Vagina (tissue), 2 donors: ENCODE results near the gene MDGA2.

ENCODE experiments used
- POLR2A ChIP-seq, 2 donors: fragments of 450-650 bp; IDR thresholded peaks; one replicate each; pipeline ENCODE4 v1.6.1; 2017; ENCODE audit warnings: antibody characterized with exemption in 2 of 2, mild to moderate bottlenecking in 2 of 2, moderate library complexity in 2 of 2
- TF ChIP-seq, protein P1 (sequence below), 3 experiments: fragments of 450-650 bp in 2 of 3; fragments of 200-600 bp in 1 of 3; sonication (generic) in 1 of 3; IDR thresholded peaks; one replicate each; pipeline ENCODE4 v1.5.1; 2017 to 2019; ENCODE audit warnings: antibody characterized with exemption in 3 of 3, mild to moderate bottlenecking in 2 of 3, moderate library complexity in 2 of 3

GRCh38 chr14:47220096-47220495, 455.3 kb downstream of the MDGA2 start:
- TF ChIP-seq, protein P1, sequence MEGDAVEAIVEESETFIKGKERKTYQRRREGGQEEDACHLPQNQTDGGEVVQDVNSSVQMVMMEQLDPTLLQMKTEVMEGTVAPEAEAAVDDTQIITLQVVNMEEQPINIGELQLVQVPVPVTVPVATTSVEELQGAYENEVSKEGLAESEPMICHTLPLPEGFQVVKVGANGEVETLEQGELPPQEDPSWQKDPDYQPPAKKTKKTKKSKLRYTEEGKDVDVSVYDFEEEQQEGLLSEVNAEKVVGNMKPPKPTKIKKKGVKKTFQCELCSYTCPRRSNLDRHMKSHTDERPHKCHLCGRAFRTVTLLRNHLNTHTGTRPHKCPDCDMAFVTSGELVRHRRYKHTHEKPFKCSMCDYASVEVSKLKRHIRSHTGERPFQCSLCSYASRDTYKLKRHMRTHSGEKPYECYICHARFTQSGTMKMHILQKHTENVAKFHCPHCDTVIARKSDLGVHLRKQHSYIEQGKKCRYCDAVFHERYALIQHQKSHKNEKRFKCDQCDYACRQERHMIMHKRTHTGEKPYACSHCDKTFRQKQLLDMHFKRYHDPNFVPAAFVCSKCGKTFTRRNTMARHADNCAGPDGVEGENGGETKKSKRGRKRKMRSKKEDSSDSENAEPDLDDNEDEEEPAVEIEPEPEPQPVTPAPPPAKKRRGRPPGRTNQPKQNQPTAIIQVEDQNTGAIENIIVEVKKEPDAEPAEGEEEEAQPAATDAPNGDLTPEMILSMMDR (IDR thresholded peaks at IDR 0.05): no peak
- no peak for TF ChIP-seq POLR2A (IDR thresholded peaks at IDR 0.05)
